ENCODE data around the gene PTPRN2. TPM values are rescaled to one million over a fixed set of nuclear protein-coding genes. Genes with fewer than 3 reads are reported as not detected.

The PTPRN2 gene
- total and polyA plus RNA-seq, 9 of the 15 experiments (the other 6 are each of a cell fraction or from before 2014, with no cell fraction given): not detected

GRCh38 chr7:157827863-157828160, 759.8 kb downstream of the PTPRN2 start:
- H3K9me1 ChIP-seq (ENCODE audit: control insufficient read depth, insufficient read depth, low read length): no peaks in the 10 kb centered on the region
- H3K4me2 ChIP-seq (ENCODE audit: insufficient read depth, low read length): no peak overlapping the region
- DNase-seq (ENCODE audit: extremely low read depth in 1 of 4, low spot score in 3 of 4): no peak
- H3K4me1 ChIP-seq (replicated peaks in 1 of 2; ENCODE audit: control insufficient read depth in 2 of 2, insufficient read depth in 2 of 2, low read length in 2 of 2): no peaks in the 10 kb centered on the region
- H3K9ac ChIP-seq (ENCODE audit: insufficient read depth in 1 of 2, low read depth in 2 of 2, low read length in 2 of 2): no peak overlapping the region
- no peaks in the 10 kb centered on the region for H3K79me2 ChIP-seq (ENCODE audit: control insufficient read depth, insufficient read depth, low read length)
- peaks cover 9% of the 10 kb centered on the region for H4K20me1 ChIP-seq (replicated peaks; ENCODE audit: control insufficient read depth, insufficient read depth, low read length)
- in situ Hi-C loops (cut with MboI): loop anchor here (10.0 kb wide), 1 partner anchor 773 kb away; no protein-coding TSS in a partner anchor
- H3K36me3 ChIP-seq (ENCODE audit: control insufficient read depth, insufficient read depth, low read length): no peaks in the 10 kb centered on the region
- under 1% methylated on average over 10 of the region's 10 CpGs for WGBS (ENCODE audit: insufficient coverage, low coverage, missing lambda C conversion rate)
- ChIA-PET POLR2A (interaction anchor here (0.6 to 1.3 kb wide), 2 partner anchors 13 to 22 kb away, joined by 3 read pairs; no protein-coding TSS in a partner anchor), CTCF (ENCODE audit: low intra/inter-chr PET ratio) (no interaction called here)
- no peak overlapping the region for H2AFZ ChIP-seq (ENCODE audit: low read depth, low read length)
- intact Hi-C loops (cut with micrococcal nuclease): no loop called here
- H3K27me3 ChIP-seq (ENCODE audit: control insufficient read depth in 2 of 2, insufficient read depth in 2 of 2, low read length in 2 of 2): peaks cover 30 to 87% of the 10 kb centered on the region in 2 experiments
- FAIRE-seq: no peak
- BruUV-seq (replicated peaks): no TSS peak
- no peak for ATAC-seq
- TF ChIP-seq TCF3 (CRISPR knock-in tag; IDR thresholded peaks at IDR 0.05) (no peak), CHD1 (IDR thresholded peaks at IDR 0.05; ENCODE audit: low read length) (no peak), GATA2 (CRISPR knock-in tag; IDR thresholded peaks at IDR 0.05) (no peak), PREB (CRISPR knock-in tag; IDR thresholded peaks at IDR 0.05) (no peak), ZNF121 (CRISPR knock-in tag; conservative IDR thresholded peaks at IDR 0.05) (no peak), SIN3A (IDR thresholded peaks at IDR 0.05; ENCODE audit: borderline replicate concordance in 2 of 2, control insufficient read depth in 1 of 2, low read depth in 2 of 2, low read length in 2 of 2) (no peak), CBX3 (IDR thresholded peaks at IDR 0.05; ENCODE audit: borderline replicate concordance in 1 of 2, low read length in 2 of 2) (no peak)
- H3K9me3 ChIP-seq (replicated peaks; ENCODE audit: control insufficient read depth, insufficient read depth, low read depth, low read length): no peaks in the 10 kb centered on the region
- no peak overlapping the region for H3K27ac ChIP-seq (ENCODE audit: extremely low read depth, low read depth, low read length)
- H3K4me3 ChIP-seq: no peak overlapping the region
